Caco-2 (cell line): ENCODE measurements around the gene KRT75. TPM values are rescaled to one million over a fixed set of nuclear protein-coding genes. Genes with fewer than 3 reads are reported as not detected.
"Not testable (repeated sequence)": the region's sequence is repeated elsewhere in the genome, so short reads cannot be mapped to it uniquely, and the experiment has no call there.

Experiments used
- BruUV-seq: library from RNA; stranded (reverse); fragments of 400-500 nt; replicated peaks from 2 replicates; lab custom pipeline; 2021; lab: Mats Ljungman, UMichigan
- CTCF ChIA-PET: fragments of 300-600 bp; sonication (Branson Sonifier 250); formaldehyde crosslinking; loops from one replicate; lab custom pipeline; 2022; ENCODE audit warnings: antibody characterized with exemption; lab: Charles Lee
- POLR2A ChIA-PET: fragments of 300-600 bp; sonication (Branson Sonifier 250); formaldehyde crosslinking; loops from one replicate; lab custom pipeline; 2022; ENCODE audit warnings: antibody characterized with exemption; lab: Charles Lee
- DNase-seq, 2 experiments: peaks; one replicate each; pipeline versions ENCODE4 v3.0.0 to v3.0.0-alpha.2; 2020 to 2022
- H3K27me3 ChIP-seq: replicated peaks from 2 replicates; pipeline ENCODE4 v1.6.0; 2011; ENCODE audit warnings: low read length; ENCODE audit not compliant: control insufficient read depth, insufficient read depth
- H3K36me3 ChIP-seq: 2 replicates; pipeline ENCODE4 v1.5.1; 2011; ENCODE audit warnings: low read length; ENCODE audit not compliant: control insufficient read depth, insufficient read depth
- H3K4me1 ChIP-seq: fragments of 250-450 bp; sonication (Bioruptor Pico); 2 replicates; pipeline ENCODE4 v1.5.1; 2020; ENCODE audit warnings: mild to moderate bottlenecking
- H3K4me3 ChIP-seq: 2 replicates; pipeline ENCODE4 v1.5.1; 2011; ENCODE audit warnings: low read depth, mild to moderate bottlenecking, control low read depth, low read length
- H3K9me3 ChIP-seq: fragments of 250-450 bp; sonication (Bioruptor Pico); 2 replicates; pipeline ENCODE4 v1.5.1; 2020; ENCODE audit warnings: mild to moderate bottlenecking, moderate library complexity
- H3K27ac Mint-ChIP-seq: one replicate; pipeline ENCODE4 v1.8.0; 2022; ENCODE audit warnings: mixed read lengths; ENCODE audit not compliant: unreplicated experiment
- H3K27me3 Mint-ChIP-seq: one replicate; pipeline ENCODE4 v1.8.0; 2022; ENCODE audit warnings: mixed read lengths; ENCODE audit not compliant: insufficient read depth, unreplicated experiment
- H3K36me3 Mint-ChIP-seq: one replicate; pipeline ENCODE4 v1.8.0; 2022; ENCODE audit warnings: mild to moderate bottlenecking, mixed read lengths; ENCODE audit not compliant: insufficient read depth, unreplicated experiment
- H3K4me1 Mint-ChIP-seq: one replicate; pipeline ENCODE4 v1.8.0; 2022; ENCODE audit warnings: low read depth, mixed read lengths; ENCODE audit not compliant: unreplicated experiment
- H3K4me3 Mint-ChIP-seq: one replicate; pipeline ENCODE4 v1.8.0; 2022; ENCODE audit warnings: mild to moderate bottlenecking, moderate library complexity, mixed read lengths; ENCODE audit not compliant: unreplicated experiment
- H3K9me3 Mint-ChIP-seq: one replicate; pipeline ENCODE4 v1.8.0; 2022; ENCODE audit warnings: mixed read lengths; ENCODE audit not compliant: unreplicated experiment
- CTCF ChIP-seq, 2 experiments: fragments of 200-600 bp in 1 of 2; IDR thresholded peaks; 1 replicate in 1 of 2; 2 replicates in 1 of 2; pipeline versions ENCODE4 v1.5.1 to v1.8.0; 2011 to 2022; ENCODE audit warnings: antibody characterized with exemption in 1 of 2, control low read depth in 1 of 2, inconsistent platforms in 1 of 2, low read depth in 1 of 2, low read length in 1 of 2, mild to moderate bottlenecking in 1 of 2, moderate library complexity in 1 of 2; ENCODE audit not compliant: insufficient read depth in 1 of 2, severe bottlenecking in 1 of 2, unreplicated experiment in 1 of 2
- intact Hi-C: fragments of 100-400 bp; cut with micrococcal nuclease; formaldehyde crosslinking; loops from one replicate; pipeline ENCODE4 v1.10.0; 2022; ENCODE audit not compliant: unreplicated experiment
- total RNA-seq: library from RNA; stranded (reverse); gene quantifications from 2 replicates; pipeline ENCODE4 v1.2.3, GENCODE V29; 2022

The KRT75 gene
- total RNA-seq, 1 experiment from 2014 or later = not detected

DNA sequence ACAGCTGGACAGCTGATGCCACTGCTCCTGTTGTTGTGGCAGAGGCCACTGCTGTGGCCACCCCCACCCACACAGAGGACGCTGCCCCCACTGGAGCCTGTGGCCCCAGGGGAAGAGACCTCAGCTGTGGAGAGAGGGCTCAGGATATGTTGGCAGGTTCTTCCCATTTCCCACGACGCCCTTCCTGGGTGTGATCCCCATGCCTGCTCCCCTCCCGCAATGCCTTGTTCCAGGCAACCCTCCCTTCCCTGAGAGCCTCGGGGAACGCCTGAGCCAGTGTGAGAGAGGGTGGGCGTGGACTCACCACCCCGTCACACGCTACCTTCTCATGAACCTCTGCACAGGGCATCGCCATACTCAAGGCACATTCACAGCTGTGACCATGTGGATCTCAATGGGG, 22.4 kb downstream of the KRT75 start:
- intact Hi-C loops = no loop called here
- peaks cover 10% of the 10 kb centered on the region for H3K9me3 Mint-ChIP-seq
- no peaks in the 10 kb centered on the region for H3K27me3 Mint-ChIP-seq
- ChIA-PET CTCF (no interaction called here), POLR2A (no interaction called here)
- no peak overlapping the region for H3K27ac Mint-ChIP-seq
- BruUV-seq = no TSS peak
- TF ChIP-seq CTCF (IDR thresholded peaks at IDR 0.05; ENCODE audit: insufficient read depth in 1 of 2, low read depth in 1 of 2, low read length in 1 of 2, severe bottlenecking in 1 of 2, unreplicated experiment in 1 of 2) = no peak
- Histone ChIP-seq H3K36me3 (no peaks in the 10 kb centered on the region), H3K9me3 (no peaks in the 10 kb centered on the region), H3K27me3 (no peaks in the 10 kb centered on the region), H3K4me3 (no peak overlapping the region), H3K4me1 (no peaks in the 10 kb centered on the region)
- peaks cover 4% of the 10 kb centered on the region for H3K36me3 Mint-ChIP-seq
- H3K4me1 Mint-ChIP-seq = peaks cover 5% of the 10 kb centered on the region
- no peak for DNase-seq
- no peak overlapping the region for H3K4me3 Mint-ChIP-seq

DNA sequence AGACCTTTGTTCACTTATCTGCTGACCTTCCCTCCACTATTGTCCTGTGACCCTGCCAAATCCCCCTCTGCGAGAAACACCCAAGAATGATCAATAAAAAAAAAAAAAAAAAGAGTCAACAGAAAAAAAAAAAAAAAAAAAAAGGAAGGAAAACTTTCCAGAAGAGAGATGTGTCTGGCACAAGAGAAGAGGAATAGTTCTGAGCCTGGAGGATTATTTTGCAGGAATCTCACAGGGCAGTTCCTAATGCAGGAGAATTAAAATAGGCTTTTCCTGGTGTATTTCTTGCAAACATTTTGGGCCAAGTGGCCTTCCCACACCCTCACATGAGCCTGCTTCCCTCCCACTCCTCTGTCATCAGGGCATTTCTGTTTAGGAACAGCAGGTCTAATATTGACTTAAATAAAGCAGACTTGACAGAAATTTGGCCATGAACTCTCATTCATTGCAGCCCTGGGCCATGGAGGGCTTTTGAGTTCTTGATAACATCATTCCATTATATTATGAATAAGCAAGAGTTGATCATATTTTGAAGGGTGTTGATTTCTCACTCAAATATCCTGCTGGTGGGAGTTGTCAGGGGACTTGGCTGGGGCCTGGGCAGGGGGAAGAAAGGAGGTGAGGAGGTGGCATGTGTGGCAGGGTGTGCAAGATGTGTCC, 23.5 kb downstream of the KRT75 start:
- H3K4me1 ChIP-seq, H3K27ac Mint-ChIP-seq, BruUV-seq, H3K4me1 Mint-ChIP-seq, H3K27me3 ChIP-seq, H3K36me3 Mint-ChIP-seq, CTCF ChIA-PET, DNase-seq, POLR2A ChIA-PET, H3K4me3 ChIP-seq, H3K36me3 ChIP-seq, H3K9me3 ChIP-seq, H3K4me3 Mint-ChIP-seq, H3K27me3 Mint-ChIP-seq, intact Hi-C loops: not testable (repeated sequence)
- H3K9me3 Mint-ChIP-seq = peaks cover 10% of the 10 kb centered on the region

GRCh38 chr12:52407918-52408317, 26.3 kb downstream of the KRT75 start:
- ChIA-PET POLR2A (no interaction called here), CTCF (interaction anchor here (0.6 to 0.9 kb wide), 4 partner anchors 10 to 104 kb away, joined by 3 read pairs; partner anchors contain the start of gene KRT6A)

More at GRCh38 chr12:52407918-52408317, 26.3 kb downstream of the KRT75 start:
- no TSS peak for BruUV-seq
- H3K27ac Mint-ChIP-seq = no peak overlapping the region
- Histone ChIP-seq H3K36me3 (no peaks in the 10 kb centered on the region), H3K4me3 (no peak overlapping the region), H3K27me3 (no peaks in the 10 kb centered on the region), H3K4me1 (no peaks in the 10 kb centered on the region), H3K9me3 (no peaks in the 10 kb centered on the region)
- H3K36me3 Mint-ChIP-seq = peaks cover 4% of the 10 kb centered on the region
- H3K4me1 Mint-ChIP-seq = no peaks in the 10 kb centered on the region
- H3K9me3 Mint-ChIP-seq = peaks cover 10% of the 10 kb centered on the region
- H3K27me3 Mint-ChIP-seq = no peaks in the 10 kb centered on the region
- H3K4me3 Mint-ChIP-seq = no peak overlapping the region
- TF ChIP-seq CTCF (IDR thresholded peaks at IDR 0.05; ENCODE audit: insufficient read depth in 1 of 2, low read depth in 1 of 2, low read length in 1 of 2, severe bottlenecking in 1 of 2, unreplicated experiment in 1 of 2) = peak in 1 of 2 experiments; percentile 16
- peak in 1 of 2 experiments; percentile 15 for DNase-seq
- intact Hi-C loops = no loop called here
